ENCODE measurements around the gene FNIP1.

DNA sequence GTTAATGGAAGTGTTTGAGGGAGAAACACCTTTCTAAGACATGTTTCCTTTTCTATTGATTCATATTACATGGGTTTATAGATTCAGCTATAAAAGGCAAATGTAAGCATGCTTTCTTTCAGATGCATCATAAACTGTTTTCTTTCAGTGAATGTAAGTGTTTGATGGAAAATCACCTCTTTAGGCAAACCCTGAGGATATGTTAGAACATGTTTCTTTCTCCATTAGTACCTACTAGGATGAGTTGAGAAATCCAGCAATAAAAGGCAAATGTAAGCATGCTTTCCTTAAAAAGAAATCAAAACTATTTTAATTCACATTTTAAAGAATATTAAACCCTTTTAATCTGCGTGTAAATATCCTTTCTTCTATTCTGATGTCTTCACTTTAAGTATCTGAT is 31.6 kb downstream of the FNIP1 start:
- TF ChIP-seq EZH2 (IDR thresholded peaks at IDR 0.05; ENCODE audit: borderline replicate concordance, low read depth, low read length, severe bottlenecking): no peak
- TF ChIP-seq, protein P1, sequence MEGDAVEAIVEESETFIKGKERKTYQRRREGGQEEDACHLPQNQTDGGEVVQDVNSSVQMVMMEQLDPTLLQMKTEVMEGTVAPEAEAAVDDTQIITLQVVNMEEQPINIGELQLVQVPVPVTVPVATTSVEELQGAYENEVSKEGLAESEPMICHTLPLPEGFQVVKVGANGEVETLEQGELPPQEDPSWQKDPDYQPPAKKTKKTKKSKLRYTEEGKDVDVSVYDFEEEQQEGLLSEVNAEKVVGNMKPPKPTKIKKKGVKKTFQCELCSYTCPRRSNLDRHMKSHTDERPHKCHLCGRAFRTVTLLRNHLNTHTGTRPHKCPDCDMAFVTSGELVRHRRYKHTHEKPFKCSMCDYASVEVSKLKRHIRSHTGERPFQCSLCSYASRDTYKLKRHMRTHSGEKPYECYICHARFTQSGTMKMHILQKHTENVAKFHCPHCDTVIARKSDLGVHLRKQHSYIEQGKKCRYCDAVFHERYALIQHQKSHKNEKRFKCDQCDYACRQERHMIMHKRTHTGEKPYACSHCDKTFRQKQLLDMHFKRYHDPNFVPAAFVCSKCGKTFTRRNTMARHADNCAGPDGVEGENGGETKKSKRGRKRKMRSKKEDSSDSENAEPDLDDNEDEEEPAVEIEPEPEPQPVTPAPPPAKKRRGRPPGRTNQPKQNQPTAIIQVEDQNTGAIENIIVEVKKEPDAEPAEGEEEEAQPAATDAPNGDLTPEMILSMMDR (IDR thresholded peaks at IDR 0.05; ENCODE audit: borderline replicate concordance, extremely low read depth, low read length, poor library complexity, severe bottlenecking): no peak

All from DND-41 (cell line).